ENCODE measurements around the gene NUMA1.

The NUMA1 gene

DNA sequence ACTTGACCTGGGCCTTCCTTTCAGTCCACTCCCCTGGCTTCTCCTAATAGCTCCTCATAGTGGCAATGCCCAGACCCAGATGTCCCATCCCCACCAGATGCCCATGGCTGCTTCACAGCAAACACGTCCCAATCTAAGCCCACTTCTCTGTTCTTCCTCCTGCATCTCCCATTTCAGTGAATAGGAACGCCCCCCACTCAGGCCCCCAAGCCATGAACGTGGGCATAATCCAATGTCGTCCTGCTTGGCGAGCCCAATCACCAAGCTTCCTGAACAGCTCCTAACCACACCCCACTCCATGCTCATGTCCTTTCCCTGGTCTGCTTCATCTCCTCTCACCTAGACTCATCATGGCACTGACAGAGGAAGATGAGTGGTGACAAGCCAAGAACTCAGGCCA, 72.8 kb downstream of the NUMA1 start:
- no peak for TF ChIP-seq CTCF (IDR thresholded peaks at IDR 0.05; ENCODE audit: low read depth, low read length, poor library complexity, severe bottlenecking)
- no peak for TF ChIP-seq EZH2phosphoT487 (IDR thresholded peaks at IDR 0.05; ENCODE audit: borderline replicate concordance, low read length)
- Histone ChIP-seq H3F3A (ENCODE audit: control insufficient read depth, insufficient read depth) (no peaks in the 10 kb centered on the region), H4K20me1 (ENCODE audit: control insufficient read depth, insufficient read depth, low read depth, low read length) (no peaks in the 10 kb centered on the region; the same call in 1 of the 2 replicates), H3K4me1 (ENCODE audit: control insufficient read depth, low read length) (no peaks in the 10 kb centered on the region), H3K27me3 (ENCODE audit: control insufficient read depth, low read length) (no peaks in the 10 kb centered on the region), H3K9me2 (replicated peaks; ENCODE audit: control insufficient read depth, low read length) (no peaks in the 10 kb centered on the region), H3K36me3 (ENCODE audit: control insufficient read depth, low read length) (peaks cover 95% of the 10 kb centered on the region), H3K27ac (ENCODE audit: low read depth, low read length) (no peak overlapping the region), H3K4me2 (ENCODE audit: low read length) (no peak overlapping the region), H3K79me2 (ENCODE audit: control insufficient read depth, low read length) (no peaks in the 10 kb centered on the region), H3K4me3 (ENCODE audit: low read length) (no peak overlapping the region), H3K9me3 (ENCODE audit: control insufficient read depth, insufficient read depth, low read length) (no peaks in the 10 kb centered on the region)

DNA sequence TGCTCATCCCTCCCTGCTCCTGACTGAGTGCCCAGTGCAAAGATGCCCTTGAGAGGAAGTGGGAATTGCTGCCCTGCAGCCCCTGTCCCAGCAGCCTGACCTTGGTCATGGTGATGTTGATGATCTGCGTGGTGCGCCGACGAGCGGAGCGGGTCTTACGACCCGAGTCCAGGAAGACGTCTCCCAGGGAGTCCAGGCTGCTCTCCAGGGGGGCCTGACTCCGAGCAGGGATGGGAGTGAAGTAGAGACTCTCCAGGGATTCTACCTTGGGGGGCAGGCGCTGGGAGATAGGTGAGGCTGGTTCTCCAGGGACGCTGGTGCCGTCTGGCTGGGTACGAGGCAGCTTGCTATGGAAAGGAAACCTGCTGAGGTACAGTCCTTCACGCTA, 73.3 kb downstream of the NUMA1 start:
- H3K9me3 ChIP-seq (ENCODE audit: control insufficient read depth, insufficient read depth, low read length) = no peaks in the 10 kb centered on the region
- 0 out of 2 replicates have a peak, but pooled peaks cover 4% of the 10 kb centered on the region for H3F3A ChIP-seq (ENCODE audit: control insufficient read depth, insufficient read depth)
- no peaks in the 10 kb centered on the region for H3K27me3 ChIP-seq (ENCODE audit: control insufficient read depth, low read length)
- TF ChIP-seq CTCF (IDR thresholded peaks at IDR 0.05; ENCODE audit: low read depth, low read length, poor library complexity, severe bottlenecking) (no peak), EZH2phosphoT487 (IDR thresholded peaks at IDR 0.05; ENCODE audit: borderline replicate concordance, low read length) (no peak)
- no peaks in the 10 kb centered on the region; the same call in 1 of the 2 replicates for H4K20me1 ChIP-seq (ENCODE audit: control insufficient read depth, insufficient read depth, low read depth, low read length)
- H3K4me2 ChIP-seq (ENCODE audit: low read length) = no peak overlapping the region
- H3K9me2 ChIP-seq (replicated peaks; ENCODE audit: control insufficient read depth, low read length) = no peaks in the 10 kb centered on the region
- no peaks in the 10 kb centered on the region for H3K4me1 ChIP-seq (ENCODE audit: control insufficient read depth, low read length)
- H3K36me3 ChIP-seq (ENCODE audit: control insufficient read depth, low read length) = peaks cover 95% of the 10 kb centered on the region
- no peak overlapping the region for H3K27ac ChIP-seq (ENCODE audit: low read depth, low read length)
- H3K79me2 ChIP-seq (ENCODE audit: control insufficient read depth, low read length) = no peaks in the 10 kb centered on the region
- no peak overlapping the region for H3K4me3 ChIP-seq (ENCODE audit: low read length)

GRCh38 chr11:72006309-72007088, 73.8 kb downstream of the NUMA1 start:
- Histone ChIP-seq H3K9me2 (replicated peaks; ENCODE audit: control insufficient read depth, low read length) (no peaks in the 10 kb centered on the region), H3K27ac (ENCODE audit: low read depth, low read length) (no peak overlapping the region), H3F3A (ENCODE audit: control insufficient read depth, insufficient read depth) (0 out of 2 replicates have a peak, but pooled peaks cover 4% of the 10 kb centered on the region), H3K36me3 (ENCODE audit: control insufficient read depth, low read length) (peaks cover 95% of the 10 kb centered on the region), H4K20me1 (ENCODE audit: control insufficient read depth, insufficient read depth, low read depth, low read length) (no peaks in the 10 kb centered on the region; the same call in 1 of the 2 replicates), H3K79me2 (ENCODE audit: control insufficient read depth, low read length) (no peaks in the 10 kb centered on the region), H3K4me2 (ENCODE audit: low read length) (no peak overlapping the region), H3K4me1 (ENCODE audit: control insufficient read depth, low read length) (no peaks in the 10 kb centered on the region), H3K4me3 (ENCODE audit: low read length) (no peak overlapping the region), H3K9me3 (ENCODE audit: control insufficient read depth, insufficient read depth, low read length) (no peaks in the 10 kb centered on the region), H3K27me3 (ENCODE audit: control insufficient read depth, low read length) (no peaks in the 10 kb centered on the region)
- no peak for TF ChIP-seq EZH2phosphoT487 (IDR thresholded peaks at IDR 0.05; ENCODE audit: borderline replicate concordance, low read length)
- TF ChIP-seq CTCF (IDR thresholded peaks at IDR 0.05; ENCODE audit: low read depth, low read length, poor library complexity, severe bottlenecking) = no peak

Data from DOHH2 (cell line).